HepG2 (cell line): ENCODE measurements around the gene GRAMD4. TPM values are rescaled to one million over a fixed set of nuclear protein-coding genes. Genes with fewer than 3 reads are reported as not detected.

Experiments used
- AKAP8 ChIP-seq: sonication (generic); formaldehyde crosslinking; IDR thresholded peaks from 2 replicates; pipeline ENCODE4 v1.5.1; 2020; ENCODE audit warnings: mild to moderate bottlenecking, missing genetic modification reagents
- ARID5B ChIP-seq: IDR thresholded peaks from 2 replicates; pipeline ENCODE4 v1.4.0; 2020; ENCODE audit warnings: mild to moderate bottlenecking, missing genetic modification reagents
- CCDC6 ChIP-seq: sonication (generic); formaldehyde crosslinking; IDR thresholded peaks from 2 replicates; pipeline ENCODE4 v1.8.1; 2022; ENCODE audit warnings: mild to moderate bottlenecking, missing genetic modification reagents, moderate library complexity
- GRHL1 ChIP-seq: sonication (generic); formaldehyde crosslinking; conservative IDR thresholded peaks from 2 replicates; pipeline ENCODE4 v1.8.0; 2022; ENCODE audit warnings: missing genetic modification reagents
- HNRNPUL1 ChIP-seq: fragments of 200-400 bp; formaldehyde crosslinking; IDR thresholded peaks from 2 replicates; pipeline ENCODE4 v1.6.1; 2017; ENCODE audit warnings: low read depth, mild to moderate bottlenecking, low read length, moderate library complexity
- HOXA7 ChIP-seq: sonication (generic); formaldehyde crosslinking; IDR thresholded peaks from 2 replicates; pipeline ENCODE4 v1.8.1; 2022; ENCODE audit warnings: mild to moderate bottlenecking, missing genetic modification reagents, moderate library complexity
- MYNN ChIP-seq: sonication (generic); formaldehyde crosslinking; IDR thresholded peaks from 2 replicates; pipeline ENCODE4 v1.4.0; 2020; ENCODE audit warnings: mild to moderate bottlenecking, low read depth, missing genetic modification reagents
- RBM39 ChIP-seq: fragments of 200-400 bp; formaldehyde crosslinking; IDR thresholded peaks from one replicate; pipeline ENCODE4 v1.6.1; 2018; ENCODE audit warnings: antibody characterized with exemption, mild to moderate bottlenecking, low read depth, low read length; ENCODE audit not compliant: poor library complexity, severe bottlenecking
- TBX3 ChIP-seq: fragments of 450-650 bp; IDR thresholded peaks from 2 replicates; pipeline ENCODE4 v1.6.1; 2017; ENCODE audit warnings: antibody characterized with exemption, mild to moderate bottlenecking, inconsistent platforms, borderline replicate concordance
- THAP11 ChIP-seq: IDR thresholded peaks from 2 replicates; pipeline ENCODE4 v1.6.1; 2016; ENCODE audit warnings: missing biosample characterization, missing genetic modification reagents
- WIZ ChIP-seq: sonication (generic); formaldehyde crosslinking; IDR thresholded peaks from 2 replicates; pipeline ENCODE4 v1.5.1; 2020; ENCODE audit warnings: mild to moderate bottlenecking, missing genetic modification reagents
- ZNF281 ChIP-seq: sonication (generic); formaldehyde crosslinking; IDR thresholded peaks from 2 replicates; pipeline ENCODE4 v1.4.0; 2020; ENCODE audit warnings: missing genetic modification reagents, borderline replicate concordance
- ZNF34 ChIP-seq: sonication (generic); formaldehyde crosslinking; IDR thresholded peaks from 2 replicates; pipeline ENCODE4 v1.4.0; 2020; ENCODE audit warnings: mild to moderate bottlenecking, missing genetic modification reagents, borderline replicate concordance
- ZNF704 ChIP-seq: sonication (generic); formaldehyde crosslinking; IDR thresholded peaks from 2 replicates; pipeline ENCODE4 v1.8.1; 2023; ENCODE audit warnings: mild to moderate bottlenecking, inconsistent platforms, moderate library complexity, missing genetic modification reagents, borderline replicate concordance
- ZSCAN31 ChIP-seq: sonication (generic); formaldehyde crosslinking; IDR thresholded peaks from 2 replicates; pipeline ENCODE4 v1.5.0; 2020; ENCODE audit warnings: low read depth, mild to moderate bottlenecking, missing genetic modification reagents
- polyA plus RNA-seq, 8 experiments: library from polyadenylated mRNA; depleted of rRNA in 3 of 8; stranded (reverse) in 7 of 8; unstranded in 1 of 8; fragments of >200 nt; fragmentation: Illumina TruSeq in 4 of 8; extraction: Trizol in 4 of 8; gene quantifications; 2 replicates each; pipeline versions ENCODE4 v1.2.1 to v1.2.3, GENCODE V29; 2011 to 2016; ENCODE audit warnings: low read depth in 4 of 8, missing spikeins in 1 of 8, mixed read lengths in 1 of 8; ENCODE audit not compliant: insufficient read depth in 1 of 8
- total RNA-seq, 5 experiments: library from RNA; depleted of rRNA; stranded (reverse); fragments of >200 nt; fragmentation: Illumina TruSeq; extraction: Trizol; gene quantifications; 2 replicates each; pipeline ENCODE4 v1.2.3, GENCODE V29; 2016; ENCODE audit warnings: low read depth in 1 of 5

Gene GRAMD4
- total and polyA plus RNA-seq, 2 of the 13 experiments (the other 11 are each of a cell fraction or from before 2014, with no cell fraction given): 15.2 to 15.7 TPM

- 0 out of 2 replicates have a peak, but pooled peaks have one; percentile 25 for TF ChIP-seq ARID5B (CRISPR knock-in tag)
- TF ChIP-seq CCDC6 (CRISPR knock-in tag): no peak
- no peak for TF ChIP-seq TBX3
- no peak for TF ChIP-seq HOXA7
- TF ChIP-seq ZNF281 (CRISPR knock-in tag): no peak
- TF ChIP-seq ZNF34 (CRISPR knock-in tag): no peak
- TF ChIP-seq THAP11 (CRISPR knock-in tag): no peak
- no peak for TF ChIP-seq AKAP8
- no peak for TF ChIP-seq RBM39
- no peak for TF ChIP-seq ZNF704 (CRISPR knock-in tag)
- no peak for TF ChIP-seq HNRNPUL1
- no peak for TF ChIP-seq ZSCAN31 (CRISPR knock-in tag)
- TF ChIP-seq WIZ (CRISPR knock-in tag): no peak
- TF ChIP-seq MYNN (CRISPR knock-in tag): no peak
- no peak for TF ChIP-seq GRHL1 (CRISPR knock-in tag)
Measured at GRCh38 chr22:46646531-46647215, 26.5 kb downstream of the GRAMD4 start (continued).
